Measurements from ENCODE around the gene KCNN1.

GRCh38 chr19:17944301-17944700, 22.6 kb upstream of the KCNN1 start:
- TF ChIP-seq, protein P1, sequence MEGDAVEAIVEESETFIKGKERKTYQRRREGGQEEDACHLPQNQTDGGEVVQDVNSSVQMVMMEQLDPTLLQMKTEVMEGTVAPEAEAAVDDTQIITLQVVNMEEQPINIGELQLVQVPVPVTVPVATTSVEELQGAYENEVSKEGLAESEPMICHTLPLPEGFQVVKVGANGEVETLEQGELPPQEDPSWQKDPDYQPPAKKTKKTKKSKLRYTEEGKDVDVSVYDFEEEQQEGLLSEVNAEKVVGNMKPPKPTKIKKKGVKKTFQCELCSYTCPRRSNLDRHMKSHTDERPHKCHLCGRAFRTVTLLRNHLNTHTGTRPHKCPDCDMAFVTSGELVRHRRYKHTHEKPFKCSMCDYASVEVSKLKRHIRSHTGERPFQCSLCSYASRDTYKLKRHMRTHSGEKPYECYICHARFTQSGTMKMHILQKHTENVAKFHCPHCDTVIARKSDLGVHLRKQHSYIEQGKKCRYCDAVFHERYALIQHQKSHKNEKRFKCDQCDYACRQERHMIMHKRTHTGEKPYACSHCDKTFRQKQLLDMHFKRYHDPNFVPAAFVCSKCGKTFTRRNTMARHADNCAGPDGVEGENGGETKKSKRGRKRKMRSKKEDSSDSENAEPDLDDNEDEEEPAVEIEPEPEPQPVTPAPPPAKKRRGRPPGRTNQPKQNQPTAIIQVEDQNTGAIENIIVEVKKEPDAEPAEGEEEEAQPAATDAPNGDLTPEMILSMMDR (IDR thresholded peaks at IDR 0.05), result no peak
- TF ChIP-seq POLR2AphosphoS5 (IDR thresholded peaks at IDR 0.05) (no peak), POLR2A (IDR thresholded peaks at IDR 0.05) (no peak), EP300 (IDR thresholded peaks at IDR 0.05) (no peak)
